ENCODE measurements around the gene SPNS3.
A peak's percentile ranks its signal among the peaks of the same experiment; 100 is the strongest.

Gene SPNS3

DNA sequence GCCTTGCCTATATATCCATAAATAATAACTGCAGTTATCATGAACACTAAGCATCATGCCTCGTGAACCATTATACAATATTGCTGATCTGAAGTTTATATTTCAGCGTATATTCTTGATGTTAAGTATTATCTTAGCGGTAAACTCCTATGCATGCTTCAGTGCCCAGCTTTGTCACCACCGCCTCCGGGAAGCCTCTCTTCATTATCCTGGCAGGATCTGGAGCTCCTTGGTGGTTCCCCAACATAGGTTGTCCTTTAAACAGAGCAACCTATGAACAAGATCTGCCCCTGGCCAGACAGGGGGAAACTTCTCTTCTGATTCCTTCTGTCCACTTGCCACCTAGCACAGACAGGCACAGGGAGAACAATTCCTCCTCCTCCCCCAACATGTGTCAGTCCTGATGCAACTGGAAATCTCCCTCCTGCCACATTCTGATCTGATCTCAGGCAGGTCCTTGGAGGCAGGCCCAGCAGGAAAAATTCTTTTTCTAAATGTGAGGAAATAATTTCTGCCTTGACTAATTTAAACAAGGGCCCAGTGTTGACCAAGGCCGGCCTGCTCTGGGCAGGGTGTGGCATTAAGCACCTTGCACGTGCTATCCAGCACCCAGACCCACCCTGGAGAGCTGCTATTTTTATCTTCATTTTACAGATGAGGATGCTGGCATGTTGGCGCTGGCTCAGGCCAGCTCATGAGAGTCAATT lies 87.3 kb downstream of the SPNS3 start:
- no peaks in the 10 kb centered on the region for H3K9me3 ChIP-seq (ENCODE audit: insufficient read depth, low read depth, low read length)
- no peak overlapping the region for H4K91ac ChIP-seq (ENCODE audit: low read depth, low read length)
- H3K79me2 ChIP-seq (ENCODE audit: control insufficient read depth, insufficient read depth, low read length, poor library complexity): peaks cover 4% of the 10 kb centered on the region
- H3K4ac ChIP-seq (ENCODE audit: low read depth, low read length): no peak overlapping the region
- peak; percentile 67 to 76 for DNase-seq
- H3K79me1 ChIP-seq (ENCODE audit: low read length): peaks cover 2% of the 10 kb centered on the region
- H3K36me3 ChIP-seq (ENCODE audit: control insufficient read depth in 1 of 2, insufficient read depth in 2 of 2, low read length in 2 of 2): peaks cover 70 to 71% of the 10 kb centered on the region in 2 experiments
- H2AK5ac ChIP-seq (ENCODE audit: low read length): no peak overlapping the region
- no peak overlapping the region for H4K8ac ChIP-seq (ENCODE audit: low read depth, low read length)
- H3K27me3 ChIP-seq (ENCODE audit: insufficient read depth, low read length): no peaks in the 10 kb centered on the region
- no peak overlapping the region for H2BK120ac ChIP-seq (ENCODE audit: insufficient read depth, low read length, poor library complexity)
- H2BK12ac ChIP-seq (ENCODE audit: low read length): no peak overlapping the region
- no peak overlapping the region for H3K14ac ChIP-seq (ENCODE audit: low read length)
- no peak overlapping the region for H2BK5ac ChIP-seq (ENCODE audit: low read depth, low read length, poor library complexity)
- H3K9ac ChIP-seq (ENCODE audit: low read length): no peak overlapping the region
- H3K23ac ChIP-seq (ENCODE audit: low read length): no peak overlapping the region
- H4K12ac ChIP-seq (ENCODE audit: low read depth, low read length): no peak overlapping the region
- no peak overlapping the region for H3K4me2 ChIP-seq (ENCODE audit: low read length)
- no peak overlapping the region for H3K4me3 ChIP-seq (ENCODE audit: low read depth, low read length)
- H3K4me1 ChIP-seq (ENCODE audit: control insufficient read depth in 1 of 2, insufficient read depth in 2 of 2, low read length in 2 of 2): no peaks in the 10 kb centered on the region
- no peak overlapping the region for H3K27ac ChIP-seq (ENCODE audit: low read depth, low read length)
- H2AFZ ChIP-seq (ENCODE audit: insufficient read depth, low read length, poor library complexity): no peak overlapping the region
- no CpG with 5 or more reads among the region's 8 CpGs for WGBS (ENCODE audit: extremely low coverage, insufficient coverage, insufficient read length)
- no peak overlapping the region for H3K18ac ChIP-seq (ENCODE audit: low read length)

DNA sequence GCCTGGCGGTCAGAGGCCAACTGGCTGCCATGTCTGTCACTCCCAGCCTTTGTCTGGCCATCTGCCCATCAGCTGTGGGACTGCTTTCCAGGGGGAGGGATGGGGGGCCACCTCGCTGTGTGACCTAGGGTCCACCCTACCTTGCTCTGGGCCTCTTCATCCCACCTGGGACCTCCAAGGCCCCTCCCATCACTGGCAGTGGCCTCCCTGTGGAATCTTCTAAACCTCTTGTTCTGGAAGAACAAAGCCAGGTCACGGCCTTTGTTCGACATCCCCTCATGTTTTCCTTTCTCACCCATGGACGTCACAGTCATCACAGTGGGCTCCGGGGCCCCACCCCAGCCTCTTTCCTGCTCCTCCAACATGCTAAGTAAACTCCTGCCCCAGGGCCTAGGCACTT lies 88.9 kb downstream of the SPNS3 start:
- no peak for DNase-seq
- Histone ChIP-seq H3K23ac (ENCODE audit: low read length) (no peak overlapping the region), H3K27ac (ENCODE audit: low read depth, low read length) (no peak overlapping the region), H2BK12ac (ENCODE audit: low read length) (no peak overlapping the region), H2AFZ (ENCODE audit: insufficient read depth, low read length, poor library complexity) (no peak overlapping the region), H3K9ac (ENCODE audit: low read length) (no peak overlapping the region), H3K4me3 (ENCODE audit: low read depth, low read length) (no peak overlapping the region), H4K12ac (ENCODE audit: low read depth, low read length) (no peak overlapping the region), H3K79me1 (ENCODE audit: low read length) (peaks cover 2% of the 10 kb centered on the region), H2BK5ac (ENCODE audit: low read depth, low read length, poor library complexity) (no peak overlapping the region), H2BK120ac (ENCODE audit: insufficient read depth, low read length, poor library complexity) (no peak overlapping the region), H3K4me2 (ENCODE audit: low read length) (no peak overlapping the region), H3K36me3 (ENCODE audit: control insufficient read depth in 1 of 2, insufficient read depth in 2 of 2, low read length in 2 of 2) (peaks cover 71 to 73% of the 10 kb centered on the region in 2 experiments), H3K14ac (ENCODE audit: low read length) (no peak overlapping the region), H3K9me3 (ENCODE audit: insufficient read depth, low read depth, low read length) (no peaks in the 10 kb centered on the region), H4K8ac (ENCODE audit: low read depth, low read length) (no peak overlapping the region), H3K27me3 (ENCODE audit: insufficient read depth, low read length) (no peaks in the 10 kb centered on the region), H3K18ac (ENCODE audit: low read length) (peak overlapping the region; percentile 13), H3K79me2 (ENCODE audit: control insufficient read depth, insufficient read depth, low read length, poor library complexity) (peaks cover 2% of the 10 kb centered on the region), H3K4ac (ENCODE audit: low read depth, low read length) (no peak overlapping the region), H4K91ac (ENCODE audit: low read depth, low read length) (no peak overlapping the region), H3K4me1 (ENCODE audit: control insufficient read depth in 1 of 2, insufficient read depth in 2 of 2, low read length in 2 of 2) (no peaks in the 10 kb centered on the region), H2AK5ac (ENCODE audit: low read length) (no peak overlapping the region)
- no CpG with 5 or more reads among the region's 6 CpGs for WGBS (ENCODE audit: extremely low coverage, insufficient coverage, insufficient read length)

DNA sequence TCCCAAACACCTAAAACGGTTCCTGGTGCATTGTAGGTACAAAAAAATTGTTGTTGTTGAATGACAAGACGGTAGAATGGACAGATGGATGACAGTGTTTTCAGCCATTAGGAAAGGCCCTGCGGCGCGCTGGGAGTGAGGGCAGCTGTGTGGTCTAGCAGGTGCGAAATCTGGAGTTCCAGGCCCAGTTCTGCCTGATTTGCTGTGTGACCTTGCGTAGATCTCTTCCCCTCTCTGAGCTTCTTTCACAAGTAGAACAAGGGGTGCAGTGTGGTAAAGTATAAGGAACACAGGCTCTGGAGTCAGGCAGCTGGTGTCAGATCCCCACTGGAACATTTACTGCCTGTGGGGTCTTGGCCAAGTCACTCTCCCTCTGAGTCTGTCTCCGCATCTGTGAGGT lies 90.2 kb downstream of the SPNS3 start:
- no peak for DNase-seq
- no peak overlapping the region for H3K9ac ChIP-seq (ENCODE audit: low read length)
- H3K23ac ChIP-seq (ENCODE audit: low read length): no peak overlapping the region
- H3K27me3 ChIP-seq (ENCODE audit: insufficient read depth, low read length): no peaks in the 10 kb centered on the region
- H3K36me3 ChIP-seq (ENCODE audit: control insufficient read depth in 1 of 2, insufficient read depth in 2 of 2, low read length in 2 of 2): peaks cover 74 to 77% of the 10 kb centered on the region in 2 experiments
- H2BK12ac ChIP-seq (ENCODE audit: low read length): no peak overlapping the region
- H3K9me3 ChIP-seq (ENCODE audit: insufficient read depth, low read depth, low read length): no peaks in the 10 kb centered on the region
- H4K8ac ChIP-seq (ENCODE audit: low read depth, low read length): no peak overlapping the region
- H3K79me2 ChIP-seq (ENCODE audit: control insufficient read depth, insufficient read depth, low read length, poor library complexity): peaks cover 2% of the 10 kb centered on the region
- no CpG with 5 or more reads among the region's 8 CpGs for WGBS (ENCODE audit: extremely low coverage, insufficient coverage, insufficient read length)
- no peak overlapping the region for H3K4me2 ChIP-seq (ENCODE audit: low read length)
- no peak overlapping the region for H4K91ac ChIP-seq (ENCODE audit: low read depth, low read length)
- no peak overlapping the region for H2AK5ac ChIP-seq (ENCODE audit: low read length)
- H3K4me3 ChIP-seq (ENCODE audit: low read depth, low read length): no peak overlapping the region
- no peak overlapping the region for H3K14ac ChIP-seq (ENCODE audit: low read length)
- no peak overlapping the region for H3K18ac ChIP-seq (ENCODE audit: low read length)
- no peak overlapping the region for H3K4ac ChIP-seq (ENCODE audit: low read depth, low read length)
- H4K12ac ChIP-seq (ENCODE audit: low read depth, low read length): no peak overlapping the region
- H2BK120ac ChIP-seq (ENCODE audit: insufficient read depth, low read length, poor library complexity): no peak overlapping the region
- H3K4me1 ChIP-seq (ENCODE audit: control insufficient read depth in 1 of 2, insufficient read depth in 2 of 2, low read length in 2 of 2): no peaks in the 10 kb centered on the region
- no peak overlapping the region for H2BK5ac ChIP-seq (ENCODE audit: low read depth, low read length, poor library complexity)
- no peaks in the 10 kb centered on the region for H3K79me1 ChIP-seq (ENCODE audit: low read length)
- no peak overlapping the region for H3K27ac ChIP-seq (ENCODE audit: low read depth, low read length)
- no peak overlapping the region for H2AFZ ChIP-seq (ENCODE audit: insufficient read depth, low read length, poor library complexity)

GRCh38 chr17:4525691-4526397 lies 92.1 kb downstream of the SPNS3 start:
- H2BK120ac ChIP-seq (ENCODE audit: insufficient read depth, low read length, poor library complexity): no peak overlapping the region
- peaks cover 78 to 80% of the 10 kb centered on the region in 2 experiments for H3K36me3 ChIP-seq (ENCODE audit: control insufficient read depth in 1 of 2, insufficient read depth in 2 of 2, low read length in 2 of 2)
- no peak overlapping the region for H3K23ac ChIP-seq (ENCODE audit: low read length)
- H3K4me2 ChIP-seq (ENCODE audit: low read length): no peak overlapping the region
- H3K79me2 ChIP-seq (ENCODE audit: control insufficient read depth, insufficient read depth, low read length, poor library complexity): no peaks in the 10 kb centered on the region
- no peak overlapping the region for H2BK12ac ChIP-seq (ENCODE audit: low read length)
- H4K12ac ChIP-seq (ENCODE audit: low read depth, low read length): no peak overlapping the region
- no peak overlapping the region for H3K4me3 ChIP-seq (ENCODE audit: low read depth, low read length)
- WGBS (ENCODE audit: extremely low coverage, insufficient coverage, insufficient read length): no CpG with 5 or more reads among the region's 11 CpGs
- H4K91ac ChIP-seq (ENCODE audit: low read depth, low read length): no peak overlapping the region
- no peak overlapping the region for H2AFZ ChIP-seq (ENCODE audit: insufficient read depth, low read length, poor library complexity)
- no peak overlapping the region for H3K4ac ChIP-seq (ENCODE audit: low read depth, low read length)
- H3K14ac ChIP-seq (ENCODE audit: low read length): no peak overlapping the region
- H2AK5ac ChIP-seq (ENCODE audit: low read length): no peak overlapping the region
- no peak overlapping the region for H3K9ac ChIP-seq (ENCODE audit: low read length)
- H3K9me3 ChIP-seq (ENCODE audit: insufficient read depth, low read depth, low read length): no peaks in the 10 kb centered on the region
- no peak overlapping the region for H4K8ac ChIP-seq (ENCODE audit: low read depth, low read length)
- no peak for DNase-seq
- no peaks in the 10 kb centered on the region for H3K27me3 ChIP-seq (ENCODE audit: insufficient read depth, low read length)
- peaks cover 0 to 2% of the 10 kb centered on the region in 2 experiments for H3K4me1 ChIP-seq (ENCODE audit: control insufficient read depth in 1 of 2, insufficient read depth in 2 of 2, low read length in 2 of 2)
- H3K27ac ChIP-seq (ENCODE audit: low read depth, low read length): no peak overlapping the region
- H3K18ac ChIP-seq (ENCODE audit: low read length): no peak overlapping the region
- H2BK5ac ChIP-seq (ENCODE audit: low read depth, low read length, poor library complexity): no peak overlapping the region
- H3K79me1 ChIP-seq (ENCODE audit: low read length): no peaks in the 10 kb centered on the region

Data from trophoblast cell (in vitro differentiated cells and primary cell).